ENCODE measurements around the gene KLHL24. TPM values are rescaled to one million over a fixed set of nuclear protein-coding genes. Genes with fewer than 3 reads are reported as not detected.

Gene KLHL24
- total and polyA plus RNA-seq, 2 of the 4 experiments (the other 2 are of a cell fraction), result 5.7 to 25.6 TPM

GRCh38 chr3:183698318-183698751 is 62.9 kb downstream of the KLHL24 start:
- dilution Hi-C loops (cut with HindIII; ENCODE audit: low sequenced_read_pairs, unreplicated experiment), result no loop called here
- BruUV-seq (replicated peaks), result no TSS peak
- peak; percentile 35 for DNase-seq
- H2BK5ac ChIP-seq (ENCODE audit: low read depth, low read length, poor library complexity, severe bottlenecking), result peak overlapping the region; percentile 97
- peak overlapping the region; percentile 87 for H3K14ac ChIP-seq (replicated peaks; ENCODE audit: low read depth, low read length)
- in situ Hi-C loops (cut with MboI; ENCODE audit: low sequenced_read_pairs), result no loop called here
- H4K91ac ChIP-seq (ENCODE audit: insufficient read depth, low read depth, low read length), result peak overlapping the region; percentile 83
- 0 out of 3 replicates have a peak overlapping the region, but pooled peaks have one; percentile 9 for H2BK15ac ChIP-seq (ENCODE audit: low read depth, low read length)
- peak overlapping the region; percentile 84 to 91 for H4K8ac ChIP-seq (ENCODE audit: low read depth in 2 of 2, low read length in 2 of 2)
- H3K56ac ChIP-seq (ENCODE audit: extremely low read depth, insufficient read depth, low read length), result peak overlapping the region; percentile 81
- peak overlapping the region; percentile 88 for H3K4ac ChIP-seq (ENCODE audit: low read depth, low read length)
- no peak for TF ChIP-seq ELK1 (IDR thresholded peaks at IDR 0.05; ENCODE audit: borderline replicate concordance, low read depth, low read length)
- no peak for TF ChIP-seq POLR2A (IDR thresholded peaks at IDR 0.05; ENCODE audit: low read depth, low read length)
- no peak for TF ChIP-seq USF2 (IDR thresholded peaks at IDR 0.05; ENCODE audit: low read depth, low read length)
- 0 out of 2 replicates have a peak, but pooled peaks have one; percentile 20 for TF ChIP-seq MXI1 (IDR thresholded peaks at IDR 0.05; ENCODE audit: borderline replicate concordance, low read depth, low read length)
- no peak for TF ChIP-seq RFX5 (IDR thresholded peaks at IDR 0.05; ENCODE audit: low read depth, low read length)
- peak; percentile 28; the same call in 1 of the 2 replicates for TF ChIP-seq MAFK (IDR thresholded peaks at IDR 0.05; ENCODE audit: low read depth, low read length)
- no peak for TF ChIP-seq FOS (IDR thresholded peaks at IDR 0.05; ENCODE audit: low read depth, low read length)
- TF ChIP-seq BHLHE40 (IDR thresholded peaks at IDR 0.05; ENCODE audit: low read depth, low read length), result no peak
- no peak for TF ChIP-seq RAD21 (IDR thresholded peaks at IDR 0.05; ENCODE audit: low read length)
- TF ChIP-seq RCOR1 (IDR thresholded peaks at IDR 0.05; ENCODE audit: insufficient replicate concordance, low read length), result no peak
- no peak for TF ChIP-seq SMC3 (IDR thresholded peaks at IDR 0.05; ENCODE audit: low read depth, low read length)
- no peaks in the 10 kb centered on the region for H3K9me3 ChIP-seq (ENCODE audit: control insufficient read depth, insufficient read depth, low read length)
- peak overlapping the region; percentile 99 for H3K4me3 ChIP-seq (ENCODE audit: insufficient read depth, low read depth, low read length)
- peak overlapping the region; percentile 96 for H3K27ac ChIP-seq (ENCODE audit: insufficient read depth, low read length)
- peaks cover 4% of the 10 kb centered on the region for H3K9me1 ChIP-seq (ENCODE audit: insufficient read depth, low read length)
- peak overlapping the region; percentile 85 for H4K5ac ChIP-seq (ENCODE audit: low read depth, low read length)
- H3K4me1 ChIP-seq (ENCODE audit: control insufficient read depth, insufficient read depth, low read length), result peaks cover 2% of the 10 kb centered on the region
- peak overlapping the region; percentile 46 for H2BK120ac ChIP-seq (ENCODE audit: low read depth, low read length)
- H2AFZ ChIP-seq (replicated peaks; ENCODE audit: low read length, poor library complexity), result peak overlapping the region; percentile 94
- peak overlapping the region; percentile 83 for H3K18ac ChIP-seq (ENCODE audit: low read depth, low read length)
- H3K27me3 ChIP-seq (ENCODE audit: control insufficient read depth, insufficient read depth, low read length), result no peaks in the 10 kb centered on the region
- ChIA-PET CTCF (no interaction called here), POLR2A (ENCODE audit: unreplicated experiment) (interaction anchor here (0.6 kb wide), 1 partner anchor 12 kb away, joined by 3 read pairs; no protein-coding TSS in a partner anchor)
- peak overlapping the region; percentile 80 for H3K4me2 ChIP-seq (ENCODE audit: low read depth, low read length)
- intact Hi-C loops (cut with micrococcal nuclease), result loop anchor here (2.0 kb wide), 2 partner anchors 34 to 64 kb away; partner anchors contain the start of gene KLHL24
- peak overlapping the region; percentile 41 for H3K23ac ChIP-seq (ENCODE audit: low read depth, low read length)
- H2AK5ac ChIP-seq (ENCODE audit: low read depth, low read length), result peak overlapping the region; percentile 86
- peak overlapping the region; percentile 99 for H2AK9ac ChIP-seq (replicated peaks; ENCODE audit: low read depth, low read length, poor library complexity)
- no peak overlapping the region for H2BK20ac ChIP-seq (ENCODE audit: low read depth, low read length)
- H3K9ac ChIP-seq (ENCODE audit: low read depth, low read length), result peak overlapping the region; percentile 98
- 8% methylated on average over 8 of the region's 13 CpGs; no CpG with 5 or more reads in 1 of the 2 experiments for WGBS, 2 experiments (ENCODE audit: extremely low coverage in 2 of 2, insufficient read length in 1 of 2)
- peaks cover 45% of the 10 kb centered on the region for H4K20me1 ChIP-seq (ENCODE audit: insufficient read depth, low read length)
- H3K36me3 ChIP-seq (ENCODE audit: control insufficient read depth, insufficient read depth, low read length), result peaks cover 3% of the 10 kb centered on the region; the same call in 1 of the 2 replicates
- peaks cover 5 to 40% of the 10 kb centered on the region in 2 experiments; a peak in 3 of 4 replicates for H3K79me1 ChIP-seq (ENCODE audit: low read depth in 1 of 2, low read length in 2 of 2)
- ATAC-seq (ENCODE audit: low read depth), result peak; percentile 32
